Retina (tissue), 1 donor: ENCODE results near the gene ATOX1.

ENCODE experiments used
- DNase-seq: peaks from one replicate; pipeline ENCODE4 v3.0.0-alpha.2; 2016

The ATOX1 gene

DNA sequence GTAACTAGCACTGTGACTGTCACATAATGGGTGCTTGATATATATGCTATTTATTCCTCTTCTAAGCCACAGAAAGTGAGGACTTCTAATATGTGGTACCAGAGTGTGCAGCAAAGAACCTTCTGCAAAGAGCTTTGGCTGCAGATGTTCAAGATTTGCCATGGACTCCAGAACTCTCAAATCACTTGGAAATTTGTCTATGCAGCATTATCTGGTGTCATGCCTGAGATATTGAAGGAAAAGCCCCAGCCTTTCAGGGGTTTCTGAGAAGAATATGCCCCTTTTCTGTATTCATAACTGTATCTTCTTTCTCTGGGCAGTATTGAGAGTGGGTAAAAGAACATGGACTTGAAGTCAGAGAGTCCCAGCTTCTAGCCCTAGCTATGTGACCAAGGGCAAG is 8.5 kb upstream of the ATOX1 start:
- no peak for DNase-seq

DNA sequence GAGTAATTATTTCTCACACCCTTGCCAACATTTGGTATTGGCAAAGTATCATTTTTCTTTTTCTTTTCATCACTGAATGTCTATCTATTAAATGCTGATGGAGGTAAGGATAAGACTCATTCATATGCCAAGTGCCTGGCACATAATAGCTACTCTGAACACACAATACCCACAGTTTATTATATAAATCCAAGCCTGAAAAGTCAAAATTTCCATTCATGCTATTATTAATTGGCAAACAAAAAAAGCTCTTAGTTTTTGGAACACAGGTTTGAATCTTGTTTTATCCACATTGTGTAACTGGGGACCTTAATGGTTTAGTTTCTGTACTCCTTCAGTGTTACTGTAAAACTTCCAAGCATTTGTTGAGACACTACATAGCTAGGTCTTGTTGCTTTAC is 6.4 kb upstream of the ATOX1 start:
- no peak for DNase-seq

DNA sequence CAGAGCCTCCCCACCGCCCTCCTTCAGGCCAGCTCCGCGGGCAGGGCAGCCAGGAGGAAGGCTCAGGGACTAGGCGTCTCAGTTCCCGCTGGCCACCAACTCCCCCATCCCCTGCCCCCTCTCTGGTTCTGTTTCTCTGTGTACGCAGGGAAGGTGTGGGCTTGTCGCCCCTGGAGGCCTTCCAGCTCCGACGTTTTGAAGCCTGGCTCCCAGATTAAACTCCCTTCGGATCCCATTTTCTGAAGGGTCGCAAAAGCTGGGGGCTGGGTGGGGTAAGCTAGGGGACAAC is 346 bp downstream of the ATOX1 start:
- DNase-seq = no peak

DNA sequence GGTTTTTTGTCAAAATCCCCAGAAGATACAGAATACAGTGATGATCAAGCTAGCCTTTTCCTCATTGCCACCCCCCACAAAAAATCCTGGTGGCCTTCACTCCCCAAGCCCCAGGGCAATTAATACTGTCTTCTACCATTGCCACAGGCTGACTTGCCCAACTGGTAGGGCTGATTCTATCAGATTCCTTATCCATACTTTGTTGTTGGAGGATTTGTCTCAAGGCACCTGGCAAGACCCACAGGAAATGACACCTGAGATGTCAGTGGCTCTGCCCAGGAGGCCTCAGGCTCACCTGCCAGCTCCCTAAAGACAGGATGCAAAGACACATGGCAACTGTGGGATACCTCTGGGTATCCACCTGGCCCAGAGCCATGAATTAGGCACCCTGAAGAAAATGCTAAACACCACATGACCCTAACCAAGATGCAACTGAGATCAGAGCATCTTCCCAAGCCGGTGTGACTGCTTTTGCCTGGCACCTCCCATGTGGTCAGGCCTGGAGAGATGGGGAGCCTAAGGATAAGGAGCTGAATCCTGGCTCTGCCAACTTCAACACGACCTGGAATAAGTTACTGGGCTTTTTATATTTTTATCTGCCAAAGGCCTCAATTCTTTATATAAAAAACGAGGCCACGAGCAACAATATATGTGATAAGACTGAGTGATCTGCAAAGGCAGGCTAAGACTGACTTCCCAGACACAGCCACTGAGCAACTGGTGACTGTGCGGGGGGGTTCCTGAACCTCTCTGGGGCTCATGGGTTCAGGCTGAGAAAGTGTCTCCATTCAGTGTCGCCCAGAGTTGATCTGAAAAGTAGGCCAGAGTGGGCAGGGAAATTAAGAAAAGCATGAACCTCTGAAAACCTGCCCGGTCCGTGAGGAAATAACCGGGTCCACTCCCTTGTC is 944 bp downstream of the ATOX1 start:
- no peak for DNase-seq

DNA sequence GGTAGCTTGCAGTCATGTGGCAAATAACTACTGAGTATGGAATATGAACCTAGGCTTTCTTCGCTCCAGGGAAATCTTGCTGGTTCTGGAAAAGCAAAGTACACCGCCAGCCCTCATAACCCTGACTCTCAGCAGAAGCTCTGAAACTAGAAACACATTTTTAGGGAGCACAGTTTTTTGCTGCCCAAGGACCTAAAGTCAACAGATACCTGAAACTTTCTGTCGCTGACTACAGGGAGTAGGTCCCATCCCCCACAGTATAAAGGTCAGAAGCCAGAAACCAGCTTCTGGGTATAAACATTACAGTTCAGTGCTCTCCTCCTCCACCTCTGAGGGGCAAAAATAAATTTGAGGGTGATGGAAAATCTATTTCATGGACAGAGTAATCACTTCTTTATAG is 3.0 kb downstream of the ATOX1 start:
- DNase-seq = no peak

DNA sequence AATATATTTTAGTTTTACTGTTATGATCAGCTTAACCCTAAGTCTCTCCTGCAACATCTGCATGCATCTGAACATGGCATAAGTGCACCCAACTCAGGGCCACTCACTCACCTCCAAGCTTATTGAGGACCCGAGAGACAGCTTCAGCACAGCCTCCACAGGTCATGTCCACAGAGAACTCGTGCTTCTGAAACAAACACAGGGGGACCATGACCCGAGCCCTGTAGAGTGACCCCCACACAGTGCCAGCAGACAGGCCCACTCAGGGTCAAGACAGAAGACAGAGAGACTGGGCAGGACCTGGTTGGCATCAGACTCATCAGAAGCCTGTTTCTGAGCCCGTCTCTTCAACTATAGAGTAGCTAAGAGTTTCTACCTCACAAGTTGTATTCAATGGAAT is 6.8 kb downstream of the ATOX1 start:
- no peak for DNase-seq

DNA sequence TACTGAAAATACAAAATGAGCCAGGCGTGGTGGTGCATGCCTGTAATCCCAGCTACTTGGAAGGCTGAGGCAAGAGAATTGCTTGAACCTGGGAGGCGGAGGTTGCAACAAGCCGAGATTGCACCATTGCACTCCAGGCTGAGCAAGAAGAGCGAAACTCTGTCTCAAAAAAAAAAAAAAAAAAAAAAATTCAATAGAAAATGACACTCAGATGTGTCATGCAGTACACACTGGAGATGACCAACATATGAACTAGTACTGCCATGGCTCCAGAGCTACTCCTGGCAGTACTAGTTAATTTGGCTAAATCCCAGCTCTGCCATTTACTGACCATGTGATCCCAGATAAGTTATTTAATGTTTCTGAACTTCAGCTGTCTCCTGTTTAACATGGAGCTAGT is 7.3 kb downstream of the ATOX1 start:
- DNase-seq = no peak

DNA sequence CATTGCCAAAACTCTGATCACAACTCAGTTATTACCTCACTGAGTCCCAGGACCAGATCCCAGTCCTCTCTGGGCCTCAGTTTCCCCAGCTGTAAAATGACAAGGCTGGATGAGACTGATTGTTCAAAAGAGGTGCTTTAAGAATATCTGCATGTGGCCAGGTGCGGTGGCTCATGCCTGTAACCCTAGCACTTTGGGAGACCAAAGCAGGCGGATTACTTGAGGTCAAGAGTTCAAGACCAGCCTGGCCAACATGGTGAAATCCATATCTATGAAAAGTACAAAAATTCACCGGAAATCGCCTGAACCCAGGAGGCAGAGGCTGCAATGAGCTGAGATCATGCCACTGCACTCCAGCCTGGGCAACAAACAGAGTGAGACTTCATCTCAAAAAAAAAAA is 8.3 kb downstream of the ATOX1 start:
- no peak for DNase-seq

DNA sequence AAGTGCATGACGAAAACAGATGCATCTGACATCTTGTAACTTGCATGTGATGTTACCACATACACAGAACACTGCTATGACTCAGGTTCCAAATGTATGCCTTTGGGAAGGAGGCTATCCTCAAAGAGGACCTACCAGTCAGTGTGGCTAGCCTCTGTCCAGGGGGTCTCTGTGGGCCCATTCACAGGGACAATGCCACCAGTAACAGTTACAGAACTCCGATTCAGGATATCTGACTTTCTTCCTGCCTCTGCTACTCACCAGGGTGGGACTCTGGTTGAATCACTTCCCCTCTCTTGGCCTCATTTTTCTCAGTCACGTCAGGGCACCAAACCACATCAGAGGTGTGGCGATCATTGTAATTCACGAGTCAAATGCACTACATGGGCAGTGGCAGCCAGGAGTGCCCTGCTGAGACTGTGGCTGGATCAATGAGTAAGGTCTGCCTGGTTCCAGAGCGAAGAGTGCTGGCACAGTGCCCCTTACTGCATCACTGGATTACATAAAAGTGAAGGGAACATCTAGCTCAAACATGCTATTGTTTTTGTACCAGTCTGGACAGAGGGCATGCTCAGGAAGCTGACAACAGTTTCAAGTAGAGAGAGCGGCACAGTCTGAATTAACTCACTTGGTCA is 13.2 kb downstream of the ATOX1 start:
- no peak for DNase-seq

DNA sequence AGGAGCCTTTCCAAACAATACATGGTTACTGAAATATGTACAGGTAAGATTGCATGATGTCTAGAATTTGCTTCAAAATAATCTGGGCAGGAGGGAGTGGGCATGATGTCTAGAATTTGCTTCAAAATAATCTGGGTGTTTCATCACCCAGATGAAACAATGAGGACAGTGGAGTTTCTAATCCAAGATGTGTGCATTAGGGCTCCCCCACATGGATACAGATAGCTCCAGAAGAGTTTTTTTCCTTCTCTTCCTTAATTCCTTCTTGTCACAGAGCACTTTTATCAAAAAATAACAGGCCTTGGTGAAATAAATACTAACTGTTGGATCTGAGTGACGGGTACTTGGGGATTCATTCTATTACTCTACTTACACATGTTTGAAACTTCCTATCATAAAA is 14.9 kb downstream of the ATOX1 start:
- DNase-seq = no peak

DNA sequence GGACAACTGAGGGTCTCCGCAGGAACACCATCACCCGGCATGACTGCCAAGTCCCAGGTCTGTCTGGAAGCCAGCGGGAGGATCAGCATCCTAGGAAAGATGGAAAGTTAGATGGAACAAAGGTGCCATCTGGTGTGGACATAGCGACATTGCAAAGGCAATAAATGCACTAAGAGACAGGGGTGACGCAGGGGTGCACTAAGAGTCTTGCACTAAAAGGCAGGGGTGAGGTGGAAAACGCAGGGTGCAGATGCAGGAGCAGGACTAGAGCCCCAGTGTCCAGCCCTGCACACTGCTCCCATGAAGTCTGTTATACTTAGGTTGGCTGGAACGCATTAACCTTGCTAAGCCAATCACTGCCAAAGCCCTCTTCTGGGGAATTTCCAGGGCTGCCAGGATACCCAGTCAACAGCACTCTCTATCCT is 15.5 kb downstream of the ATOX1 start:
- DNase-seq = peak; percentile 58

DNA sequence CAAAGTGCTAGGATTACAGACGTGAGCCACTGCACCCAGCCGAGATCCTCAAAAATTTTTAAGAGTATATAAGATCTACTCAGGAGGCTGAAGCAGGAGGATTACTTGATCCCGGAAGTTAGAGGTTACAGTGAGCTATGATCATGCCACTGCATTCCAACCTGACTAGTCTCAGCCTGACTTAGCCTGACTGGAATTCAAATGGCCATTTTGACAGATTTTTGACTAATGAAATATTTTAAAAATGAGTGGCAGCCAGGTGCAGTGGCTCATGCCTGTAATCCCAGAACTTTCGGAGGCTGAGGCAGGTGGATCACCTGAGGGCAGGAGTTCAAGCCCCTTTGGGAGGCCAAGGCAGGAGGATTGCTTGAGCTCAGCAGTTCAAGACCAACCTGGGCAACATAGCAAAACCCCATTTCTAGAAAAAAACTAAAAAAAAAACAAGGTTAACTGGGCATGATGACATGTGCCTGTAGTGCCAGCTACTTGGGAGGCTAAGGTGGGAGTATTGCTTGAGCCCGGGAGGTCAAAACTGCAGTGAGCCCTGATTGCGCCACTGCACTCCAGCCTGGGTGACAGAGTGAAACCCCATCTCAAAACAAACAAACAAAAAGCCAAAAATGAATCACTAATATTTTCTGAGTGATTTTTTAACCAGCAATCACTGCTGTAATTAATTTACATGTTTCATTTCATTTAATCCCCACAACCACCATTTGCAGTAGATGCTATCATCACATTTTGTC is 16.6 kb downstream of the ATOX1 start:
- DNase-seq = no peak

DNA sequence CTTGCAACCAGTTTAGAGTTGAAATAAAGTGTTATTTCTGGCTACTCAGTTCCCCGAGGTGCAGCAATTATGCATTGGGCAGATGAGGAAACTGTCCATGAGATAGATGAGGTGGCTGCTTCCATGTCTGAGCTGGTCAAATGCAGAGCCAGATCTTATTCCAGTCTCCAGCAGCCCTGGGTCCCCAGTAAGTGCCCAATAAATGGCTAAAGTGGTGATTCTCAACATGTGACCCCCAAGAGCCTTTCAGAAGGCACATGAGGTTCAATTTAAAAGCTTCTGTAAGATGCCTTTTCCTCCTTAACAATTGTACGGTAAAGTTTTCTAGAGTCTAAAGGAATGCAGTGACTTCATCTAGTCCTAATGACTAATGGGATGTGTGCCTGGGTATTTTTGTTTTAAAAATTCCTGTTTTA is 17.5 kb downstream of the ATOX1 start:
- no peak for DNase-seq

DNA sequence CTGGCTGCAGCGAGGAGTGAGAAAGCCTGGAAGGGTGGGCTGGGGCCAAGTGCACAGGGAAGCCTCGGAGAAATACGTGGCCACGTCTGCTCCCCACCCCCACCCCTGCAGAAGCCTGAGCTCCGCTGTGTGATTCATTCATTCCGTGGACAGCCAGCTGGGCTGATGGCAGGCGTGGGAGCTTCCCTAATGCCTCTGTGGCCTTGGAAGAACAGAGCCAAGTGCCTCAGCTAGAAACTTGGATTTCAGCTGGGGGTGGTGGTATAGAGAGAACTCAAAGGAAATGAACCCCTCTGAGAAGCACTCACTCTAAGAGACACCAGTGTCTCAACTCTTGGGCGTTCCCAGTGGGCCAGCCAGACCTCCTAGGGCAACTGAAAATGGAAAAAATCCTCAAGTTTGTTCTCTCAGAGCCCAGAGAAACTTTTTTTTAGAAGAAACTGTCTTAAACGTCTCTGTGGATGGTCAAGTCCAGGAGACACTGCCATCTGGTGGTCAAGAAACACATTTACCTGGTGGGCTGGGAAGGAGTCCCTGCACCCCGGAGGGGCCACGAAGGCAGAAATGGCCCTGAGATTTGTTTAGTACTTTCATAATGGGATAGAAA is 18.0 kb downstream of the ATOX1 start:
- DNase-seq = peak; percentile 82

DNA sequence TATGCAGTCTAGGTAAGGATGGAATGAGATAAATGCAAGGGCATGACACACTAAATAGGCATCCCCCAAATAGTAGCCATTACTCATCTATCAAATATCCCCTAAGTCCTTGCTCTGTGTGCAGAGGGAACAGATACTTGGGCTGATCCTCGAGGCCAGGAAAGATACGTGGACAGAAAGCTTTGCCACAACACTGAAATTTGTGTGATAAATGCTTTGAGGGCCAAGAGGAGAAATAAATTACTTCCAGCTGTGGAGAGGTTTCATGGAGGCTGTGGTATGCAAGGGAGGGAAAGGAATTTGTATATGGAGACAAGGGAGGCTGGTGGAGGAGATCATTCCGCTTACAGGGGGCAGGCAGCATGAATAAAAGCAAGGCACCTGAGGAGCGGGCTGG is 18.5 kb downstream of the ATOX1 start:
- DNase-seq = no peak

DNA sequence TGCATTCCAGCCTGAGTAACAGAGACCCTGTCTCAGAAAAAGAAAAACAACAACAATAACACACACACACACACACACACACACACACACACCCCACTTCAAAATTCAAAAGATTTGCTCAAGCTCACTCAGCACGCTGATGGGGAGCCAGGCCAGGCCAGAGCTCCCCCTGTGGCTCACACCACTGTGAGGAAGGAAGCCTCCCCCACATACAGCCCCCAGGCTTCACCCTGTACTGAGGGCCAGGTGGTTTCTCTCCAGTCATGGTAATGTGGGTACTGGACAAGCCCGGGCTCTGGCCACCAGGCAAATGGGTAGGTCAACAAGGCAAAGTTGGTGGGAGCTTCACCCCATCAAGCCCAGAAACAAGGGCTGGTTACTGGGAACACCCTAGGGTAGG is 19.0 kb downstream of the ATOX1 start:
- DNase-seq = no peak

DNA sequence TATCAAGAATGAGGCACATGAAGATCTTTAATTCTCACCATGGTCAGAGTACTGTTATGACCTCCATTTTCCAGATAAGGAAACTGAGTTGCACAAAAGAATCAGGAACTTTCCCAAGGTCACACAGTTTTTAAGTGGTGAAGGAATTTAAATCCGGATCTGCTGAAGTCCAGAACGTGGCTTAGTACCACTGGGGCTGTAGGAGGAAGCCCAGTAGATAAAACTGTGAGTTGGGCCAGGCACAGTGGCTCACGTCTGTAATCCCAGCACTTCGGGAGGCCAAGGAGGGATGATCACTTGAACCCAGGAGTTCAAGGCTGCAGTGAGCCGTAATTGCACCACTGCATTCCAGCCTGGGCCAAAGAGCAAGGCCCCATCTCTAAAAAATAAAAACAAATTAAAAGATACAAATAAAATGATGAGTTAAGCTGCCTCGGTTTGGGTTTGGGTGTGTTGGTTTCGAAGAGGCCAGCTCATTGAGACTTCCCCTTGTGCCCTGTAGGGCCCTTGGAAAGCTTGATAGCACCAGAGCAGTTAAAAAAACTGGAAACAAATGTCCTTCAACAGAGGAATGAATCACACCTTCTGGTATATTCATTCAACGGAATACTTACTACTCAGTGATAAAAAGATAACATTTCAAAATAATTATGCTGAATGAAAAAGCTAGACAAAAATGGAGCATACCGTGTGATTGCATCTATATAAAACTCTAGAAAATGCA is 20.1 kb downstream of the ATOX1 start:
- no peak for DNase-seq

DNA sequence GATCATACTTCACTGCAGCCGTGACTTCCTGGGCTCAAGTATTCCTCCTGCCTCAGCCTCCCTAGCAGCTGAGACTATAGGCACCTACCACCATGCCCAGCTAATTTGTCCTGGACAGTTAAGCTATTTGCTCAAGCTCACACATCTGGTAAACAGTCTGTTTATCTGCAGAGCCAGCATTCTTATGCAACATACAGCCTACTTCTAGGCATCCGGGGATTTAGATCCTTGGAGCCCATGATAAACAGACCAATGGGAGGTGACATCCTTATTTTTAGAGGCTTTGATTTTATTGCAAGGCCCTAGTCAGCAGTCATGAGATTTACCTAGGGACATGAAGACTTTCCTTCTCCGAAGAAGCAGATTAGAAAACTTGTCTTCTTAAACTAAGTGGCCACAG is 21.0 kb downstream of the ATOX1 start:
- no peak for DNase-seq

DNA sequence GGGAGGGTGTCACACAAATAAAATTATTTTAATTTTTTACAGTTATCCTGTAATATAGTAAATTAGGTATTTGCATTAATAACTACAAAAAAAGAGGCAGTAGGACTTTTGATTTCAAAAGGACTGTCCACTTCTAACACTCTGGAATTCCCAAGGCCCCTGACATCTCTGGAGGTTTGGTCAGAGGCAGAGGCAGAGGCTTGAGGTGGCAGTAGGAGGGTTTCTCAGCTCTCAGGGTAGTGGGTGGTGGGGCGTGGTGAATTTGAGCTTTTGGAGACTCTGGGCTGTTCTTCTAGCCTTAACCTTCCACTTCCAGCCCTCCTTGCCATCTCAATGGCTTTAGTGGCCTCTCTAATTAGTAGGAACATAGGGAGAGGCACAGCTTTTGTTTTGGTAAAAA is 22.8 kb downstream of the ATOX1 start:
- DNase-seq = no peak

DNA sequence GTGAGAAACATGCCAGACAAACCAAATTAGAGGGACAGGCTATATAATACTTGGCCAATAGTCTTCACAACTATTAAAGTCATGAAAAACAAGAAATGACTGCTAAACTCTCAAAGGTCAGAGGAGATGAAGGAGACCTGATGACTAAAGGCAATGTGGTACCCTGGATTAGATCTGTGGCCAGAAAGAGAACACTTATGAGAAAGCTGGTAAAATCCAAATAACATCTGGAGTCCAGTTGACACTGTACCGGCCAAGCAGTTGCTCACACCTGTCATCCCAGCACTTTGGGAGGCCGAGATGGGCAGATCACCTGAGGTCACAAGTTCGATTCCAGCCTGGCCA is 24.4 kb downstream of the ATOX1 start:
- DNase-seq = no peak

DNA sequence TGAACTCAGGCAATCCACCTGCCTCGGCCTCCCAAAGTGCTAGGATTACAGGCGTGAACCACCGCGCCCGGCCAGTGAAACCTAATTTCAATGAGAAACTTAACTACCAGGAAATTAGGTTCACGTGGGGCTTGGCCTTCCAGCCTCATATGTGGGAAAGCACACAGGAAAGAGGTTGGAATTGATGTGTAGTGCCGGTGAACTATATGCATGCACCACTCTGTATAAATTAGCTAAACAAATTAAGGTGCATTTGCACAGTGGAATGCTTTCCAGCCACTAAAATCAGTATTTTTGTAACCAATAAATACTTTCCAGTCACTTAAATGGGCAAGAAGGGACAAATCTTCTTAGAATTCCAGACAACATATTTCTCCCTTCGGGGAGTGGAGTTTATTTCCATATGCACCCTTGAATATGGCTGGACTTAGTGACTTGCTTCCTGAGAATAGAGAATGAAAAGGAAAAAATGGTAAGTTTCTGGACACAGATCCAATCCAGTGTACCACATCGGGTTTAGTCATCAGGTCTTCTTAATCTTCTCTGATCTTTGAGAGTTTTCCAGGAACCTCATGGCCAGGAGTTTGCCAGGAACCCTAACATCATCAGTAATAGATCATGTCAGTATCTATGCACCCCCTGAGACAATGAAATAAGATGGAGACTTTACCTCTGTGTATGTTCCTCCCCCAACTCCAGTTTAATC is 24.9 kb downstream of the ATOX1 start:
- no peak for DNase-seq

DNA sequence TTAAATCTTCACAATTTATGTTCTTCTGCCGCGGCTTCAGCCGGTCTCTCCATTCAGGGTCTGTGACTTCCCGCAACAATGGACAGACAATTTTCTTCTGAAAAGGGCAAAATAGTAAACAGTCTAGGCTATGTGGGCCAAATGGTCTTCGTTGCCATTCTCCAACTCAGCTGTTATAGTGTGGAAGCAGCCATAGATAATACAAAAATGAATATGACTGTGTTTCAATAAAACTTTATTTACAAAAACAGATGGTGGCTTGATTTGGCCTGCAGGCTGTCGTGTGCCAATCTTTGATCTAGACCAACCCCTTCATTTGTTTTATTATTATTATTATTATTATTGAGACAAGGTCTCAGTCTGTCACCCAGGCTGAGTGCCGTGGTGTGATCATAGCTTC is 28.1 kb downstream of the ATOX1 start:
- DNase-seq = no peak
